GM21360 (cell line): Measurements from ENCODE around the gene CDCA3.

Experiments used
- ATAC-seq: cut with Tn5 transposase; IDR thresholded peaks from one replicate; pipeline ENCODE4 v1.9.1; 2021; ENCODE audit warnings: mild to moderate bottlenecking, moderate library complexity; ENCODE audit not compliant: unreplicated experiment

The CDCA3 gene

DNA sequence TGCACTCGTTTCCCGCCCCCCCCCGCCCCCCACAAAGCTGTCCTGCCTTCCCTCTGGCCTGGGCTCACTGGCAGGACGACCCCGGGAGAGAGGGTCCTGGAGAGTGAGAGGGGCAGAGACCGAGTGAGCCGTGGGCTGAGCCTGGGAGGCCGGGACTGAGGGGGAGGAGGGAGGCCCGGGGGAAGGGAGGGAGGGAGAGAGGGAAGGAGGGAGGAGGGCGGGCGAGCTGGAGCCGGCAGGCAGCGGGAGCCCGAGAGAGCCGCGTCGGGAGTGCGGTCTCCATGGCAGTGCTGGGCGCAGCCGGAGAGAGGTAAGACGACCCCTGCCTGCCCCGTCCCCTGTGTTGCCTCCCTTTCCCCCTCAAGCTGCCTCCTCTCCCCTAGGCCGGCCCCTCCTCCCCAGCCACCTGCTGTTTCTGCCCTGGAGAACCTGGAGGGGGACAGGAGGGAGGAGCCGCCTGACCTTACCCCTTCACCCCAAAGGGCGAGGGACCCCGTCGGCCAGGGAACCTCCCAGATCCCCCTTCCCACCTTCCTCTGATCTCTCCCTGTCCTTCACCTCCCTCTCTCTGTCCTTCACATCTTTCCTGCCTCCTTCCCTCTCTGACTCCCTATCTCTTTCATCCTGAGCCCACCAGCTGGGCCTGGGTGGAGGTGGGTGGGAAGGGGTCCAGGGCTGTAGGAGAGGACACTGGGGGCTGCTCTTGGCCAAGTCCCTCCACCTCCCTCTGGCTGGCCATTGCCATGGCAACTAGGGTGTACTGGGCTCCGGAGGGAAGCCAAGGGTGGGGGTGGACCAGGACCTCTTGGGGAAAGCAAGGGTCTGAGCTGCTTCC lies 29.3 kb downstream of the CDCA3 start, which contains the start of gene GPR162:
Gene GPR162, plus strand, starts transcription at position 231 of the 835 bp plus-strand sequence. CDS start 2,078 bp downstream, outside the sequence.
- ATAC-seq: no peak

DNA sequence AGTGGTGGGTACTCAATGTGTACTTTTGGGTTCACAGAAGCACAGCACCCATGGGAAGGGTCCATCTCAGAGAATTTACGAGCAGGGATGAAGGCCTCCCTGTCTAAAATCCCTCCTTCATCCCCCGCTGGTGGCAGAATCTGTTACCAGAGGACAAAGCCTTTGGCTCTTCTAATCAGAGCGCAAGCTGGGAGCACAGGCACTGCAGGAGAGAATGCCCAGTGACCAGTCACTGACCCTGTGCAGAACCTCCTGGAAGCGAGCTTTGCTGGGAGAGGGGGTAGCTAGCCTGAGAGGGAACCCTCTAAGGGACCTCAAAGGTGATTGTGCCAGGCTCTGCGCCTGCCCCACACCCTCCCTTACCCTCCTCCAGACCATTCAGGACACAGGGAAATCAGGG lies 30.9 kb downstream of the CDCA3 start:
- no peak for ATAC-seq

DNA sequence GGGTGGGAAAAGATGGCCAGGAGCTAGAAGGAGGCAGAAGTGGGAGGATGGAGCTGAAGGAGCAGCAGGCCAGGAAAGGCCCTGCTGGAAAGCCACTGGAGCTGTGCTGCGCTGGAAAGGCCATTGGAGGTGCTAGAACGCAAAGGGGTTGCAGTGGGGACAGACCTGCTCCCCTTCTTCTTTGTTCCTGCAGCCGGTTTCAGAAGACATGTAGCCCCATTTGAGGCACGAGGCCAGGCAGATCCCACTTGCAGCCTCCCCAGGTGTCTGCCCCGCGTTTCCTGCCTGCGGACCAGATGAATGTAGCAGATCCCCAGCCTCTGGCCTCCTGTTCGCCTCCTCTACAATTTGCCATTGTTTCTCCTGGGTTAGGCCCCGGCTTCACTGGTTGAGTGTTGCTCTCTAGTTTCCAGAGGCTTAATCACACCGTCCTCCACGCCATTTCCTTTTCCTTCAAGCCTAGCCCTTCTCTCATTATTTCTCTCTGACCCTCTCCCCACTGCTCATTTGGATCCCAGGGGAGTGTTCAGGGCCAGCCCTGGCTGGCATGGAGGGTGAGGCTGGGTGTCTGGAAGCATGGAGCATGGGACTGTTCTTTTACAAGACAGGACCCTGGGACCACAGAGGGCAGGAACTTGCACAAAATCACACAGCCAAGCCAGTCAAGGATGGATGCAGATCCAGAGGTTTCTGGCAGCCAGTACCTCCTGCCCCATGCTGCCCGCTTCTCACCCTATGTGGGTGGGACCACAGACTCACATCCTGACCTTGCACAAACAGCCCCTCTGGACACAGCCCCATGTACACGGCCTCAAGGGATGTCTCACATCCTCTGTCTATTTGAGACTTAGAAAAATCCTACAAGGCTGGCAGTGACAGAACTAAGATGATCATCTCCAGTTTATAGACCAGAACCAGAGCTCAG lies 31.7 kb downstream of the CDCA3 start:
- ATAC-seq: no peak

DNA sequence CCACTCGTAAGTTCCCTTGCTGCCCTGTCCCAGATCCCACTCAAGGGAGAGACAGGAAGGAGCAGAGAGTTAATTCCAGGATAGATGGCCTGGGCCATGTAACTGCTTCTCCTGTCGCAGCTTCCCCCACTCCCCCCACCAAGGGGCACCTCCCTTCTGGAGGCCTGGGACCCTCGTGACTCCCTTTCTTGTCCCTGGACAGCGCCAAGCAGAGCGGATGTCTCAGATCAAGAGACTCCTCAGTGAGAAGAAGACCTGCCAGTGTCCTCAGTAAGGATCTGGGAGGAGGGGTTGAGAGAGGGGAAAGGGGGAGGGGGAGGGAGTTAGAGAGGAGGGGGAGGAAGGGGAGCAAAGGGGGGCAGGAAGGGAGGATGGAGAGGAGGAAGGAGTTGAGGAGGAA lies 32.4 kb downstream of the CDCA3 start:
- ATAC-seq: no peak

DNA sequence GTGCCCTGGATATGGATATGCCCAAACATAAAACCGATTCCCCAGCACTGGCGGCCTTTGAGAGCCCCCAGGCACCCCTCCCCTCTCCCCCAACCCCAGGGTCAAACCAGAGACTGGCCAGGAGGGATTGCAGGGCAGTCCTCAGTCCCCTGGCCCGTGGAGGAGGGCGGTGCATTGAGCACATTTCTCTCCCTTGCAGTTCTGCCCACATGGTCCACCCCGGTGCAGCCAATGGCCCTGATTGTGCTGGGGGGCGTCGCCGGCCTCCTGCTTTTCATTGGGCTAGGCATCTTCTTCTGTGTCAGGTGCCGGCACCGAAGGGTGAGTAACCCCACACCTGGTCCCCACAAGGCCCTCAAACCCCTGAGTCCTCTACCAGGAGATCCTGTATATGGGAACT lies 32.9 kb downstream of the CDCA3 start:
- ATAC-seq: no peak

DNA sequence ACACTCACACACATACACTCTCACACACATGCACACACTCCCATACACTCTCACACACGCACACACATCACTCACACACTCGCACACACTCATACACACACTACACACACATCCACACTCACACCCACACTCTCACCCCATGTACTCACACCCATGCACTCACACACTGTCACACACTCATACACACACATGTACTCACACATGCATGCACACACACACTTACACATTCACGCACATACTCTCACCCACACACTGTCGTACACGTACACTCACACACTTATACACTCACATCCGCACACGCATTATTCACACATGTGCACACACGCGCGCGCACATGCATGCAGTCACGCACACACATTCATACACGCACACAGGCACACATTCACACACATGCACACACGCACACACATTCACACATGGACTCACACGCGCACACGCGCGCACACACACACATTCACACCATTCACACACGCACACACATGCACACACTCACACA lies 33.4 kb downstream of the CDCA3 start:
- no peak for ATAC-seq

DNA sequence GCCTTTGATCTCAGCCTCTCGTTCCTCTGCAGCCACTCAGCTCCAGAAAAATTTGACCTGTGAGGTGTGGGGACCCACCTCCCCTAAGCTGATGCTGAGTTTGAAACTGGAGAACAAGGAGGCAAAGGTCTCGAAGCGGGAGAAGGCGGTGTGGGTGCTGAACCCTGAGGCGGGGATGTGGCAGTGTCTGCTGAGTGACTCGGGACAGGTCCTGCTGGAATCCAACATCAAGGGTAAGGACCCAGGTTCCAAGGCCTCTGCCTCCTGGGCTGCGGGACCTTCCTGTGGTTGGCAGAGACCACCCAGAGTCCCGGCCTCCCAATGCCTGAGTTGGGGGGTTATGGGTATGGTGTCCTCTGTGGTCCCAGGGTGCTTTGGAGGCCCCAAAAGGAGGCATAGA lies 34.0 kb downstream of the CDCA3 start:
- ATAC-seq: no peak

DNA sequence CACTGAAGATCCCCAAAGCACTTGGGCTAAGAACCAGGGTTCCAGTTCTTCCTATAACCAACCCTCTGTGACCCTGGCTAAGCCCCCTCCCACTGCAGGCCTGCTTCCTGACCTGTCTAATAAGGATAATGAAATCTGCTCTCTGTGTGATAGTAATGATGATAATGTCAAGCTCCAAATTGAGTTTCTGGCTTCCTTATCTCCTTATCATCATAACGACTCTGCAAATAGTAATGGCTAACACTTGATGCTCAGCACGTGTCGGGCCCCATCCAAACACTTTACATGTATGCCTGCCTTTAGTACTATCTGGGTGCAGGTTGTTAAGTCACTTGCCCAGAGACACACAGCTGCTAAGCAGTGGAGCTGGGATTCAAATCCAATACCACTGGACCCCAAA lies 34.5 kb downstream of the CDCA3 start:
- ATAC-seq: no peak

DNA sequence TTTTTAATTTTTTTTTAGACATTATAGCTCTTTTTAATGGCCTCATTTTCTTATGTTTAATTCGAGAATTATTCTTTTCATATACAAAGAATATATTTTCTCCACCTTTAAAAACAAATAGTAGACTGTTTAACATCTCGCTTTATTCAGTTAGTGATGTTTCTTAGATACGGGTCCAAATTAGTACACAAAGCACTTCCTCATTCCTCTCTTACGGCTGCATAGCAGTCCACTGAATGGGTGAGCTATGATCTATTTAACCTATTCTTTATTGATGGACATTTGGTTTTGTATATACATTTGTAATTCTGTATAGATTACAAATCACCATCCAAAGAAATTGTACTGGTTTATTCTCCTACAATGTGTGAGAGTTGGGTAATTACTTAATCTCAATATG lies 37.7 kb downstream of the CDCA3 start:
- ATAC-seq: no peak

DNA sequence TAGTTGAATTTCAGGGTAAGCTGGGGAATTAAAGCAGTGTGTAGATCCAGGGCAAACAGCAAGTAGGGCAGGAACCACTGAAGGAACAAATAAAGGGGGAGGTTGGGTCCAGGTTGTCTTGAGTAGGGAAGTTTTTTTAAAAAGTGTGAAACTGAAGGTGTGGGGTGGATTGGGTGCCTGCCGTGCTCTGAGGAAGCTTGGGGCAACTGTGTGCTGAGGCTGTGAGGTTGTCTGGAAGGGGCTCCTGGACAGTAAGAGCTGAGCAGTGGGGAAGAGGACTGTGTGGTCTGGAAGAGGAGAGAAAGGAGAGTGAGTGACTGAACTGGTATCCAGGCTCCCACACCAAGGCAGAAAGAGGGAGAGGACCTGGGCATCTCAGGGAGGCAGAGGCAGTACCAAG lies 40.3 kb downstream of the CDCA3 start:
- no peak for ATAC-seq

DNA sequence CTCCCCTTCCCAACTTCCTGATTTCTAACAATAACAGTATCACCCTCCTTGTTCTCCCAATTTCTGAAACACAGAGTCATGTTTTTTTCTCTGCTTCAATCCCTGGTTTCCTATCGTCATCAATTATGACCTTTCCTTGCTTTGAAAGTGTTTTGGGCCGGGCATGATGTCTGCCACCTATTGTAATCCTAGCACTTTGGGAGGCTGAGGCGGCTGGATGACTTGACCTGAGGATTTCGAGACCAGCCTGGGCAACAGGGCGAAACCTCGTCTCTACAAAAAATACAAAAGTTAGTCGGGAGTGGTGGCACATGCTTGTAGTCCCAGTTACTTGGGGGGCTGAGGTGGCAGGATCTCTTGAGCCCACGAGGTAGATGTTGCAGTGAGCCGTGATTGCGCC lies 42.0 kb downstream of the CDCA3 start:
- no peak for ATAC-seq

DNA sequence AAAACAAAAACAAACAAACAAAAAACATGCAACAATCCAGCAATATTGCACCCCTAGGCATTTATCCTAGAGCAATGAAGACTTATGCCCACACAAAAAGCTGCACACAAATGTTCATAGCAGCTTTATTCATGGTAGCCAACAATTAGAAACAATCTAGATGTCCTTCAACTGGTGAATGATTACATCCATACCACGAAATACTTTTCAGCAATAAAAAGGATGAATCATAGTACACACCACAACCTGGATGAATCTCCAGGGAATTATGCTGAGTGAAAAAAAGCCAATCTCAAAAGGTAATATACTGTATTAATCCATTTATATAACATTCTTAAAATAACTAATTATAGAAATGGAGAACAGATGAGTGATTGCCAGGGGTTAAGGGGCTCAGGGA lies 43.9 kb downstream of the CDCA3 start:
- ATAC-seq: no peak

DNA sequence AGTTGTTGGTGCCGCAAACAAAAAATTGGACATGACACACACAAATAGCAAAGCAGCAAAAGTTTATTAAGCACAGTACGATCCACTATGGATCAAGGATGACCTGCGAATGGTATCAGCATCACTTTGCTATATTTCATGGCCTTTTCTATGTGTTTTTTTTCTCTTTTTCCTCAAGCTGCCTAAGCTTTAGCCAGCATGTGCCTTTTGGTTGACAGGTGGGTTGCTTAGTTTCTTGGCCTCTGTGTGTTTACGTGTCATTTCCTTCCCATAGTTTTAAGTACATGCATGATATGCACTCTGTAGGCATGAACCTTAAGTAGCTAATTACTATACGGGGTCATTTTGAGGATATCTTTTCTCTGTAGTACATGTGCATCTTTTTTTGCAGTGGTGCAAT lies 51.9 kb downstream of the CDCA3 start:
- no peak for ATAC-seq
